Caco-2 (cell line): Measurements from ENCODE around the gene MKLN1. TPM values are rescaled to one million over a fixed set of nuclear protein-coding genes. Genes with fewer than 3 reads are reported as not detected.

Source experiments
- BruUV-seq: library from RNA; stranded (reverse); fragments of 400-500 nt; replicated peaks from 2 replicates; lab custom pipeline; 2021; lab: Mats Ljungman, UMichigan
- CTCF ChIA-PET: fragments of 300-600 bp; sonication (Branson Sonifier 250); formaldehyde crosslinking; loops from one replicate; lab custom pipeline; 2022; ENCODE audit warnings: antibody characterized with exemption; lab: Charles Lee
- POLR2A ChIA-PET: fragments of 300-600 bp; sonication (Branson Sonifier 250); formaldehyde crosslinking; loops from one replicate; lab custom pipeline; 2022; ENCODE audit warnings: antibody characterized with exemption; lab: Charles Lee
- DNase-seq, 2 experiments: peaks; one replicate each; pipeline versions ENCODE4 v3.0.0 to v3.0.0-alpha.2; 2020 to 2022
- H3K27me3 ChIP-seq: replicated peaks from 2 replicates; pipeline ENCODE4 v1.6.0; 2011; ENCODE audit warnings: low read length; ENCODE audit not compliant: control insufficient read depth, insufficient read depth
- H3K36me3 ChIP-seq: 2 replicates; pipeline ENCODE4 v1.5.1; 2011; ENCODE audit warnings: low read length; ENCODE audit not compliant: control insufficient read depth, insufficient read depth
- H3K4me1 ChIP-seq: fragments of 250-450 bp; sonication (Bioruptor Pico); 2 replicates; pipeline ENCODE4 v1.5.1; 2020; ENCODE audit warnings: mild to moderate bottlenecking
- H3K4me3 ChIP-seq: 2 replicates; pipeline ENCODE4 v1.5.1; 2011; ENCODE audit warnings: low read depth, mild to moderate bottlenecking, control low read depth, low read length
- H3K9me3 ChIP-seq: fragments of 250-450 bp; sonication (Bioruptor Pico); 2 replicates; pipeline ENCODE4 v1.5.1; 2020; ENCODE audit warnings: mild to moderate bottlenecking, moderate library complexity
- H3K27ac Mint-ChIP-seq: one replicate; pipeline ENCODE4 v1.8.0; 2022; ENCODE audit warnings: mixed read lengths; ENCODE audit not compliant: unreplicated experiment
- H3K27me3 Mint-ChIP-seq: one replicate; pipeline ENCODE4 v1.8.0; 2022; ENCODE audit warnings: mixed read lengths; ENCODE audit not compliant: insufficient read depth, unreplicated experiment
- H3K36me3 Mint-ChIP-seq: one replicate; pipeline ENCODE4 v1.8.0; 2022; ENCODE audit warnings: mild to moderate bottlenecking, mixed read lengths; ENCODE audit not compliant: insufficient read depth, unreplicated experiment
- H3K4me1 Mint-ChIP-seq: one replicate; pipeline ENCODE4 v1.8.0; 2022; ENCODE audit warnings: low read depth, mixed read lengths; ENCODE audit not compliant: unreplicated experiment
- H3K4me3 Mint-ChIP-seq: one replicate; pipeline ENCODE4 v1.8.0; 2022; ENCODE audit warnings: mild to moderate bottlenecking, moderate library complexity, mixed read lengths; ENCODE audit not compliant: unreplicated experiment
- H3K9me3 Mint-ChIP-seq: one replicate; pipeline ENCODE4 v1.8.0; 2022; ENCODE audit warnings: mixed read lengths; ENCODE audit not compliant: unreplicated experiment
- CTCF ChIP-seq, 2 experiments: fragments of 200-600 bp in 1 of 2; IDR thresholded peaks; 1 replicate in 1 of 2; 2 replicates in 1 of 2; pipeline versions ENCODE4 v1.5.1 to v1.8.0; 2011 to 2022; ENCODE audit warnings: antibody characterized with exemption in 1 of 2, control low read depth in 1 of 2, inconsistent platforms in 1 of 2, low read depth in 1 of 2, low read length in 1 of 2, mild to moderate bottlenecking in 1 of 2, moderate library complexity in 1 of 2; ENCODE audit not compliant: insufficient read depth in 1 of 2, severe bottlenecking in 1 of 2, unreplicated experiment in 1 of 2
- intact Hi-C: fragments of 100-400 bp; cut with micrococcal nuclease; formaldehyde crosslinking; loops from one replicate; pipeline ENCODE4 v1.10.0; 2022; ENCODE audit not compliant: unreplicated experiment
- total RNA-seq: library from RNA; stranded (reverse); gene quantifications from 2 replicates; pipeline ENCODE4 v1.2.3, GENCODE V29; 2022

The MKLN1 gene
- total RNA-seq, 1 experiment from 2014 or later, result 55.6 TPM

DNA sequence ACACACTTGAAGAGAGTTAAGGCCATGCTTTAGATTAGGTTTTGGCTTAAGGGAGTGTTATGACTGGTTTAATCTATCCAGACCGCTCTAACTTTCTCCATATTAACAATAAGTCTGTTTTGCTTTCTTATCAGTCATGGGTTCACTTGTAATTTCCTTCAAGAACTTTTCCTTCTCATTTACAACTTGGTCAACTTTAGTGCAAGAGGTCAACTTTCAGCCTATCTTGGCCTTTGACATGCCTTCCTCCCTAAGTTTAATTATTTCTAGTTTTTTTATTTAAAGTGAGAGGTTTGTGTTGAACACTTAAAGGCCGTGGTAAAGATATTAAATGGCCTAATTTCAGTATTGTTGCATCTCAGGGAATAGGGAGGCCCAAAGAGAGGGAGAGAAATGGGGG, 75.6 kb downstream of the MKLN1 start:
- no peaks in the 10 kb centered on the region; the same call in 1 of the 2 replicates for H3K36me3 ChIP-seq
- peaks cover 31% of the 10 kb centered on the region for H3K36me3 Mint-ChIP-seq
- intact Hi-C loops, result loop anchor here (5.0 kb wide), 1 partner anchor 76 kb away; the partner anchor contains the start of gene MKLN1
- no peaks in the 10 kb centered on the region for H3K27me3 ChIP-seq
- ChIA-PET CTCF (no interaction called here), POLR2A (no interaction called here)
- H3K9me3 Mint-ChIP-seq, result peaks cover 13% of the 10 kb centered on the region
- H3K27me3 Mint-ChIP-seq, result no peaks in the 10 kb centered on the region
- no peak overlapping the region for H3K4me3 Mint-ChIP-seq
- no peak overlapping the region for H3K4me3 ChIP-seq
- H3K4me1 Mint-ChIP-seq, result peaks cover 30% of the 10 kb centered on the region
- H3K27ac Mint-ChIP-seq, result no peak overlapping the region
- peaks cover 11% of the 10 kb centered on the region for H3K9me3 ChIP-seq
- DNase-seq, result no peak
- BruUV-seq, result no TSS peak
- H3K4me1 ChIP-seq, result peaks cover 27% of the 10 kb centered on the region
- TF ChIP-seq CTCF (IDR thresholded peaks at IDR 0.05; ENCODE audit: insufficient read depth in 1 of 2, low read depth in 1 of 2, low read length in 1 of 2, severe bottlenecking in 1 of 2, unreplicated experiment in 1 of 2), result no peak

GRCh38 chr7:131404226-131404911, 76.7 kb downstream of the MKLN1 start:
- H3K4me1 ChIP-seq, result peaks cover 27% of the 10 kb centered on the region
- H3K4me3 Mint-ChIP-seq, result no peak overlapping the region
- no peaks in the 10 kb centered on the region for H3K27me3 ChIP-seq
- no peaks in the 10 kb centered on the region; the same call in 1 of the 2 replicates for H3K36me3 ChIP-seq
- no peak overlapping the region for H3K4me3 ChIP-seq
- peaks cover 31% of the 10 kb centered on the region for H3K36me3 Mint-ChIP-seq
- H3K27ac Mint-ChIP-seq, result no peak overlapping the region
- ChIA-PET CTCF (no interaction called here), POLR2A (no interaction called here)
- intact Hi-C loops, result loop anchor here (5.0 kb wide), 1 partner anchor 77 kb away; the partner anchor contains the start of gene MKLN1
- H3K9me3 Mint-ChIP-seq, result peaks cover 13% of the 10 kb centered on the region
- peaks cover 33% of the 10 kb centered on the region for H3K4me1 Mint-ChIP-seq
- peaks cover 11% of the 10 kb centered on the region for H3K9me3 ChIP-seq
- no peak for DNase-seq
- no TSS peak for BruUV-seq
- TF ChIP-seq CTCF (IDR thresholded peaks at IDR 0.05; ENCODE audit: insufficient read depth in 1 of 2, low read depth in 1 of 2, low read length in 1 of 2, severe bottlenecking in 1 of 2, unreplicated experiment in 1 of 2), result no peak
- H3K27me3 Mint-ChIP-seq, result no peaks in the 10 kb centered on the region

- Histone ChIP-seq H3K4me1 (0 out of 2 replicates have a peak, but pooled peaks cover 4% of the 10 kb centered on the region), H3K9me3 (no peaks in the 10 kb centered on the region), H3K36me3 (no peaks in the 10 kb centered on the region), H3K4me3 (no peak overlapping the region), H3K27me3 (no peaks in the 10 kb centered on the region)
- no TSS peak for BruUV-seq
- intact Hi-C loops, result no loop called here
- Mint-ChIP-seq H3K4me1 (peaks cover 5% of the 10 kb centered on the region), H3K27me3 (no peaks in the 10 kb centered on the region), H3K9me3 (peaks cover 2% of the 10 kb centered on the region), H3K4me3 (no peak overlapping the region), H3K27ac (no peak overlapping the region), H3K36me3 (peaks cover 19% of the 10 kb centered on the region)
- no peak for TF ChIP-seq CTCF (IDR thresholded peaks at IDR 0.05; ENCODE audit: insufficient read depth in 1 of 2, low read depth in 1 of 2, low read length in 1 of 2, severe bottlenecking in 1 of 2, unreplicated experiment in 1 of 2)
- CTCF ChIA-PET, result no interaction called here
- no peak for DNase-seq
- POLR2A ChIA-PET, result no interaction called here
Observed at GRCh38 chr7:131409129-131409766, 81.6 kb downstream of the MKLN1 start.
